ENCODE measurements around the gene TCEA3.

Gene TCEA3

GRCh38 chr1:23453455-23454000, 29.0 kb upstream of the TCEA3 start:
- DNase-seq (ENCODE audit: low spot score) = no peak
- TF ChIP-seq CTCF (IDR thresholded peaks at IDR 0.05; ENCODE audit: extremely low read depth, missing control alignments) = no peak

GRCh38 chr1:23452011-23452411, 27.5 kb upstream of the TCEA3 start:
- TF ChIP-seq CTCF (IDR thresholded peaks at IDR 0.05; ENCODE audit: extremely low read depth, missing control alignments) = no peak
- no peak for DNase-seq (ENCODE audit: low spot score)

GRCh38 chr1:23451441-23451840, 26.9 kb upstream of the TCEA3 start:
- no peak for DNase-seq (ENCODE audit: low spot score)
- no peak for TF ChIP-seq CTCF (IDR thresholded peaks at IDR 0.05; ENCODE audit: extremely low read depth, missing control alignments)

GRCh38 chr1:23450894-23451293, 26.3 kb upstream of the TCEA3 start:
- DNase-seq (ENCODE audit: low spot score) = no peak

GRCh38 chr1:23449958-23450357, 25.4 kb upstream of the TCEA3 start:
- TF ChIP-seq CTCF (IDR thresholded peaks at IDR 0.05; ENCODE audit: extremely low read depth, missing control alignments) = no peak
- DNase-seq (ENCODE audit: low spot score) = no peak

More at GRCh38 chr1:23450894-23451293, 26.3 kb upstream of the TCEA3 start:
- TF ChIP-seq CTCF (IDR thresholded peaks at IDR 0.05; ENCODE audit: extremely low read depth, missing control alignments) = no peak

- no peak for TF ChIP-seq CTCF (IDR thresholded peaks at IDR 0.05; ENCODE audit: extremely low read depth, missing control alignments)
- no peak for DNase-seq (ENCODE audit: low spot score)
Observed at GRCh38 chr1:23449306-23449705, 24.8 kb upstream of the TCEA3 start.

- no peak for DNase-seq (ENCODE audit: low spot score)
- no peak for TF ChIP-seq CTCF (IDR thresholded peaks at IDR 0.05; ENCODE audit: extremely low read depth, missing control alignments)
Observed at GRCh38 chr1:23448846-23449245, 24.3 kb upstream of the TCEA3 start.

Measured in GM20000 (cell line).